HEK293 (cell line): Measurements from ENCODE around the gene MALSU1.

Source experiments
- CTCF ChIA-PET: fragments of 350-600 bp; formaldehyde crosslinking; extraction: SDS; loops from one replicate; lab custom pipeline; 2021; ENCODE audit warnings: antibody characterized with exemption; lab: Yijun Ruan, JAX
- POLR2A ChIA-PET: fragments of 300-600 bp; formaldehyde crosslinking; extraction: SDS; loops from one replicate; lab custom pipeline; 2020; ENCODE audit warnings: antibody characterized with exemption, inconsistent platforms; lab: Yijun Ruan, JAX
- H3K27ac ChIP-seq: fragments of 200-500 bp; sonication (Bioruptor generic); 2 replicates; pipeline ENCODE4 v1.5.1; 2014; ENCODE audit warnings: low read depth, low read length, control low read depth, inconsistent platforms; ENCODE audit errors: extremely low read depth
- H3K36me3 ChIP-seq, 2 experiments: fragments of 200-500 bp in 1 of 2; sonication (Bioruptor generic) in 1 of 2; 1 replicate in 1 of 2; 2 replicates in 1 of 2; pipeline ENCODE4 v1.5.1; 2014 to 2017; ENCODE audit warnings: inconsistent platforms in 2 of 2, low read length in 2 of 2; ENCODE audit not compliant: control insufficient read depth in 2 of 2, insufficient read depth in 1 of 2
- H3K4me1 ChIP-seq: fragments of 200-500 bp; sonication (Bioruptor generic); 2 replicates; pipeline ENCODE4 v1.5.1; 2014; ENCODE audit warnings: mild to moderate bottlenecking, low read length, inconsistent platforms; ENCODE audit not compliant: control insufficient read depth, insufficient read depth
- H3K4me3 ChIP-seq: 2 replicates; pipeline ENCODE4 v1.5.1; 2011; ENCODE audit warnings: low read depth, mild to moderate bottlenecking, control low read depth, low read length, moderate library complexity
- H3K9me3 ChIP-seq: fragments of 200-500 bp; sonication (Bioruptor generic); 2 replicates; pipeline ENCODE4 v1.5.1; 2014; ENCODE audit warnings: low read depth, low read length, inconsistent platforms; ENCODE audit not compliant: control insufficient read depth, insufficient read depth
- GLI4 ChIP-seq: fragments of 450-650 bp; formaldehyde crosslinking; IDR thresholded peaks from 2 replicates; pipeline ENCODE4 v1.5.1; 2016; ENCODE audit warnings: missing biosample characterization, missing genetic modification characterization
- HIC1 ChIP-seq: fragments of 450-650 bp; formaldehyde crosslinking; IDR thresholded peaks from 2 replicates; pipeline ENCODE4 v1.5.1; 2016; ENCODE audit warnings: missing biosample characterization, missing genetic modification characterization
- MEIS1 ChIP-seq: sonication (generic); formaldehyde crosslinking; IDR thresholded peaks from 2 replicates; pipeline ENCODE4 v1.8.1; 2022; ENCODE audit warnings: missing genetic modification reagents, mild to moderate bottlenecking, borderline replicate concordance
- OVOL3 ChIP-seq: fragments of 450-650 bp; formaldehyde crosslinking; IDR thresholded peaks from 2 replicates; pipeline ENCODE4 v1.5.1; 2016; ENCODE audit warnings: missing biosample characterization, missing genetic modification characterization
- SCRT1 ChIP-seq: fragments of 450-650 bp; formaldehyde crosslinking; IDR thresholded peaks from 2 replicates; pipeline ENCODE4 v1.5.1; 2016; ENCODE audit warnings: missing biosample characterization, missing genetic modification characterization, borderline replicate concordance
- YY1 ChIP-seq: fragments of 450-650 bp; formaldehyde crosslinking; IDR thresholded peaks from 2 replicates; pipeline ENCODE4 v1.5.1; 2018; ENCODE audit warnings: missing biosample characterization, missing genetic modification characterization
- ZNF140 ChIP-seq: fragments of 450-650 bp; formaldehyde crosslinking; IDR thresholded peaks from 2 replicates; pipeline ENCODE4 v1.5.1; 2016; ENCODE audit warnings: missing biosample characterization, missing genetic modification characterization
- ZNF19 ChIP-seq: fragments of 450-650 bp; formaldehyde crosslinking; IDR thresholded peaks from 2 replicates; pipeline ENCODE4; 2016; ENCODE audit warnings: missing biosample characterization, missing genetic modification characterization, low read depth
- ZNF26 ChIP-seq: fragments of 450-650 bp; formaldehyde crosslinking; IDR thresholded peaks from 2 replicates; pipeline ENCODE4 v1.5.1; 2016; ENCODE audit warnings: missing biosample characterization, missing genetic modification characterization
- ZNF350 ChIP-seq: fragments of 450-650 bp; formaldehyde crosslinking; IDR thresholded peaks from 2 replicates; pipeline ENCODE4 v1.5.0; 2017; ENCODE audit warnings: missing biosample characterization, mild to moderate bottlenecking, missing genetic modification characterization
- ZNF426 ChIP-seq: fragments of 450-650 bp; formaldehyde crosslinking; IDR thresholded peaks from 2 replicates; pipeline ENCODE4 v1.5.1; 2017; ENCODE audit warnings: missing biosample characterization, missing genetic modification characterization, mild to moderate bottlenecking, inconsistent platforms, moderate library complexity
- ZNF473 ChIP-seq: fragments of 450-650 bp; formaldehyde crosslinking; IDR thresholded peaks from 2 replicates; pipeline ENCODE4 v1.5.1; 2017; ENCODE audit warnings: missing biosample characterization, missing genetic modification characterization
- ZNF585B ChIP-seq: fragments of 450-650 bp; formaldehyde crosslinking; IDR thresholded peaks from 2 replicates; pipeline ENCODE4 v1.5.1; 2016; ENCODE audit warnings: missing biosample characterization, missing genetic modification characterization
- ZNF621 ChIP-seq: fragments of 450-650 bp; formaldehyde crosslinking; IDR thresholded peaks from 2 replicates; pipeline ENCODE4 v1.5.1; 2017; ENCODE audit warnings: missing biosample characterization, missing genetic modification characterization
- ZNF624 ChIP-seq: fragments of 450-650 bp; formaldehyde crosslinking; IDR thresholded peaks from 2 replicates; pipeline ENCODE4 v1.5.1; 2017; ENCODE audit warnings: missing biosample characterization, missing genetic modification characterization
- ZNF639 ChIP-seq: fragments of 450-650 bp; formaldehyde crosslinking; IDR thresholded peaks from 2 replicates; pipeline ENCODE4 v1.5.1; 2016; ENCODE audit warnings: missing biosample characterization, missing genetic modification characterization
- ZNF785 ChIP-seq: fragments of 450-650 bp; formaldehyde crosslinking; IDR thresholded peaks from 2 replicates; pipeline ENCODE4 v1.5.1; 2016; ENCODE audit warnings: missing biosample characterization, missing genetic modification characterization

The MALSU1 gene

GRCh38 chr7:23249486-23249885, 49.7 kb upstream of the MALSU1 start:
- Histone ChIP-seq H3K36me3 (no peaks in the 10 kb centered on the region), H3K9me3 (no peaks in the 10 kb centered on the region), H3K27ac (no peak overlapping the region), H3K4me3 (no peak overlapping the region), H3K4me1 (no peaks in the 10 kb centered on the region; the same call in 1 of the 2 replicates)
- ChIA-PET CTCF (interaction anchor here (1.8 kb wide), 1 partner anchor 13 kb away, joined by 6 read pairs; no protein-coding TSS in a partner anchor), POLR2A (no interaction called here)
- TF ChIP-seq ZNF26 (no peak), ZNF473 (no peak)

GRCh38 chr7:23254051-23254681, 45.0 kb upstream of the MALSU1 start:
- no peaks in the 10 kb centered on the region for H3K9me3 ChIP-seq
- H3K27ac ChIP-seq: no peak overlapping the region
- H3K4me3 ChIP-seq: no peak overlapping the region
- no peaks in the 10 kb centered on the region for H3K4me1 ChIP-seq
- ChIA-PET POLR2A (no interaction called here), CTCF (interaction anchor here (0.6 to 1.2 kb wide), 4 partner anchors 10 to 693 kb away, joined by 3 to 4 read pairs (median 4); no protein-coding TSS in a partner anchor)
- TF ChIP-seq ZNF350 (tag by site-specific recombination): no peak
- TF ChIP-seq ZNF426 (tag by site-specific recombination): no peak
- TF ChIP-seq GLI4: no peak
- H3K36me3 ChIP-seq: no peaks in the 10 kb centered on the region

- no peak overlapping the region for H3K4me3 ChIP-seq
- H3K36me3 ChIP-seq: no peaks in the 10 kb centered on the region
- ChIA-PET POLR2A (no interaction called here), CTCF (interaction anchor here (0.6 to 1.2 kb wide), 3 partner anchors 20 to 313 kb away, joined by 3 to 5 read pairs (median 3); partner anchors contain the start of gene IGF2BP3)
- H3K27ac ChIP-seq: no peak overlapping the region
- H3K9me3 ChIP-seq: no peaks in the 10 kb centered on the region
- no peaks in the 10 kb centered on the region for H3K4me1 ChIP-seq
- TF ChIP-seq YY1: no peak
- TF ChIP-seq ZNF19 (tag by site-specific recombination): no peak
- no peak for TF ChIP-seq HIC1 (tag by site-specific recombination)
- no peak for TF ChIP-seq ZNF785 (tag by site-specific recombination)
- no peak for TF ChIP-seq SCRT1 (tag by site-specific recombination)
- no peak for TF ChIP-seq ZNF621
- TF ChIP-seq ZNF140 (tag by site-specific recombination): no peak
- TF ChIP-seq ZNF585B: no peak
- TF ChIP-seq MEIS1 (CRISPR knock-in tag): no peak
- TF ChIP-seq ZNF624 (tag by site-specific recombination): no peak
- no peak for TF ChIP-seq ZNF639 (tag by site-specific recombination)
- no peak for TF ChIP-seq OVOL3 (tag by site-specific recombination)
Measured at GRCh38 chr7:23256731-23257130, 42.4 kb upstream of the MALSU1 start.
